Ovary (tissue), 3 donors: ENCODE results near the gene YJEFN3.

ENCODE experiments used
- CTCF ChIP-seq, 3 donors: fragments of 450-650 bp in 2 of 3; fragments of 200-600 bp in 1 of 3; IDR thresholded peaks; one replicate each; pipeline versions ENCODE4 v1.5.1 to v1.8.0; 2016 to 2022; ENCODE audit warnings: antibody characterized with exemption in 3 of 3, mild to moderate bottlenecking in 1 of 3
- POLR2A ChIP-seq: fragments of 450-650 bp; IDR thresholded peaks from one replicate; pipeline ENCODE4 v1.6.1; 2017; ENCODE audit warnings: antibody characterized with exemption, mild to moderate bottlenecking, moderate library complexity
- donor health status: DM: no; HTN: no; CAD: no.

DNA sequence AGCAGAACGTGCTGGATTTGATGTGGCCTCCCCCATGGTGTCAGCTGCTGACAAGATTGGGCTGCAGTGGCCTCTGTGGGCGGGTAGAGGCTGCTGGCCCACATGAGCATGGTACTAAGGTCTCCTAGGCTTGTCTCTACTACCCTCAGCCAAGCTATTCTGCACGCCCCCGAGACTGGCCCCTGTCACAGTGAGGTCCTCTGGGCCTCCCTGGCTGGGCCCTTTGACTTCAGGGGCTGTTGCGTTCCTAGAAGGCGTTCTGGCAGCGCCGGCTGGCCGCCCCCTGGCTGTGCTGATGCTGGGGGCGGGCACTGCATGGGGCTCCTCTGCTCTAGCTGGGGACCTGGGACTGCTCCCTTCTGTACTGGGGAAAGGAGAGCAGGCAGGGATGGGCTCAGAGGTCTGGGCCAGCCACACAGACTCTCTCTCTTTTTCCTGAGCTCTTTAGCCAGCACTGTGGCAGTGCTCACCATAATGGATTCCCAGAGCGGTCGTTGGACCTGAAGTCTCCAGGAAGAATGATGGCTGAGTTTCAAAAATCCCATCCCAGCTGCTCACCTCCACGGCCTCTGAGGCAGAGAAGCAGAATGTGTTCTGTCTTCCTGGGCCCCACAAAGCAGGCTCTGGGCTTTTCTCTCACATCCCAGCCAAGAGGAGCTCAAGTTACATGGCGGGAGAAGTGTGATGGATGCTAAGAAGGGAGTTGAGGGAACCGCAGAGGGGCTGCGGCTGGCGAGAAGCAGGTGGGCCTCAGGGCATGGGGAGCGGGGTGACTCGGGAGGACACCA, 45.7 kb upstream of the YJEFN3 start:
- TF ChIP-seq CTCF (IDR thresholded peaks at IDR 0.05) (no peak), POLR2A (no peak)
